Measurements from ENCODE around the gene VPS37B.

The VPS37B gene

DNA sequence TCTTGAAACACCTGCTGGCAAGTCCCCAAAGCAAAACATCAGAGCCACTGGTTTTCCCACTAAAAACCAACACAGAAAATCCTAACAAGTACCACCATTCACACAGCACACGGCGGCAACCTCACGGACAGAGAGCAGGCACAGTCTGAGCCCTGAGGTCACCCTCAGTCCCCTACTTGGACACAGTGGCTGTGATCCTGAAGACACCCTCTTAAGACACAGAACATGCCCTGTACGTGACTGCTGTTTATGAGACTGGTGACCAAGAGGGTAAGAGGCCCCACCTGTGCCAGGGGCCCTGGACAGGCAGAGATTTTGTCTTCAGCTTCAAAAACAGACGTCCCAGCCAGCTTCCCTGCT is 31.1 kb downstream of the VPS37B start:
- DNase-seq: no peak

DNA sequence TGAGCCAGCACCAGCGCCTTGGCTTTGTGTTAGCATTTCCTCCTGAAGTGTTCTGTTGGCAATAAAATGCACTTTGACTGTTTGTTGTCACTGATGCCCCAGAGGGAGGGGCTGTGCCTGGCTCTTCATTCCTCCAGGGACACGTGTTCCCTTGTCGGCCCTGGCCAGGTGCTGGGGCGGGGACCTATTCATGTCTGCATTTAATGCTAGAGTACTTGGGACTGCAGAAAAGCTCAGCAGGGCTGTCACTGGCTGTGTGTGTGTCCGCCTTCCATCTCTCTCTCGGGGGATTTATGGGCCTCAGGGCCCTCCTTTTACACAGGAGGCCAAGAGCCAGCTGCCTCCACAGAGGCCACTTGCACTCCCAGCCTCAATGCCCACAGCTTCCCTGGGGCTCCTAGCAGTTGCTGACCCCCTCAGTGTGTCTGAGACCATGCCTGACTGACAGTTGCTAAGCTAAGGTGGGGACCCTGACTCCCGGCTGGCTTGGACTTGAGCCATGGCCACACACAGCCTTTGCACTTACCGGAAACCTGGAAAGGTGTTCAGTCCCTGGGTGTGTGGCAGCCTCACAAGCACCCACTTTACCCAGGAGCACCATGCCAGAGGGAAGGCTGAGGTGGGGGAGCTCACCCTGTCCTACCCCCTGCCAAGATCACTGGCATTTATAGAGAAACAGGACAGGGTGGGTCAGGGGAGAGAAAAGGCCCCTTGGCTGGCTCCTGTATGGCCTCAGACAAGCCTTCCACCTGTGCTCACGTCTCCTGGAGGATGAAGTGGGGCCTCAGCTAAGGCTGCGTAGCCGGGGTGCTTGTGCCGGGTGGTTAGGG is 32.8 kb downstream of the VPS37B start:
- DNase-seq: no peak

DNA sequence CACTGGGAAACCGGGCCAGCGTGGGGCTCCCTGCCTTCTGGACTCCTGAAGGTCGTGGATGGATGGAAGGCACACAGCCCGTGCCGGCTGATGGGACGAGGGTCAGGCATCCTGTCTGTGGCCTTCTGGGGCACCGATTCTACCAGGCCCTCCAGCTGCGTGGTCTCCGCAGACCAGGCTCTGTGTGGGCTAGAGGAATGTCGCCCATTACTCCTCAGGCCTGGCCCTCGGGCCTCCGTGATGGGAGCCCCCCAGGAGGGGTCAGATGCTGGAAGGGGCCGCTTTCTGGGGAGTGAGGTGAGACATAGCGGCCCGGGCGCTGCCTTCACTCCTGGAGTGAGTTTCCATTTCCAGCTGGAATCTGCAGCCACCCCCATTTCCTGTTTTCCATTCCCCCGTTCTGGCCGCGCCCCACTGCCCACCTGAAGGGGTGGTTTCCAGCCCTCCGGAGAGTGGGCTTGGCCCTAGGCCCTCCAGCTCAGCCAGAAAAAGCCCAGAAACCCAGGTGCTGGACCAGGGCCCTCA is 33.8 kb downstream of the VPS37B start:
- DNase-seq: no peak

DNA sequence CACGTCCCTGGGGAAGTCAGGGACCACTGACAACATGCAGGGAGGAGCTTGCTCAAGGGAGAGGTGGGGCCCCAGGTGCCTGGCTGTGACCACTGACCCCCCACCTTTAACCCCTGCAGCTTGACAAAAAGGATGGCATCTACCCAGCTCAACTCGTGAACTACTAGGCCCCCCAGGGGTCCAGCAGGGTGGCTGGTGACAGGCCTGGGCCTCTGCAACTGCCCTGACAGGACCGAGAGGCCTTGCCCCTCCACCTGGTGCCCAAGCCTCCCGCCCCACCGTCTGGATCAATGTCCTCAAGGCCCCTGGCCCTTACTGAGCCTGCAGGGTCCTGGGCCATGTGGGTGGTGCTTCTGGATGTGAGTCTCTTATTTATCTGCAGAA is 34.3 kb downstream of the VPS37B start:
- no peak for DNase-seq

DNA sequence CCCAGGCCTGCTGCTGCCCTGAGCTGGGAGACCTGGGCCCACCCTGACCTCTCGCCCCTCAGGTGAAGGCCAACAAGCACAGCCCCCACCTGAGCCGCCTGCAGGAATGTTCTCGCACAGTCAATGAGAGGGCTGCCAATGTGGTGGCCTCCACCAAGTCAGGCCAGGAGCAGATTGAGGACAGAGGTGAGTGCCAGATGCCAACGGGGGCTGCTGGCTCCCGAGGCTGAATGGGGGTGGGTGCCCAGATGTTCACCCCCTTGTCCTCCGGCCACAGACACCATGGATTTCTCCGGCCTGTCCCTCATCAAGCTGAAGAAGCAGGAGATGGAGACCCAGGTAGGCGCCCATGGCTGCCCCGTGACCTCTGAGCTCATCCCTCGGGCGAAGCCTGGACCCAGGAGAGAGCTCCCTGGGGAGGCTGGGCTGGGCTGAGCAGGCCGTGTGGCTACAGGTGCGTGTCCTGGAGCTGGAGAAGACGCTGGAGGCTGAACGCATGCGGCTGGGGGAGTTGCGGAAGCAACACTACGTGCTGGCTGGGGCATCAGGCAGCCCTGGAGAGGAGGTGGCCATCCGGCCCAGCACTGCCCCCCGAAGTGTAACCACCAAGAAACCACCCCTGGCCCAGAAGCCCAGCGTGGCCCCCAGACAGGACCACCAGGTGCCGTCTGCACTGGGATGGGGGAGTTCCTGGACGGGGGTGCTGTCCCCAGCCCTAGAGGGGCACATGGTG is 34.9 kb downstream of the VPS37B start:
- no peak for DNase-seq

DNA sequence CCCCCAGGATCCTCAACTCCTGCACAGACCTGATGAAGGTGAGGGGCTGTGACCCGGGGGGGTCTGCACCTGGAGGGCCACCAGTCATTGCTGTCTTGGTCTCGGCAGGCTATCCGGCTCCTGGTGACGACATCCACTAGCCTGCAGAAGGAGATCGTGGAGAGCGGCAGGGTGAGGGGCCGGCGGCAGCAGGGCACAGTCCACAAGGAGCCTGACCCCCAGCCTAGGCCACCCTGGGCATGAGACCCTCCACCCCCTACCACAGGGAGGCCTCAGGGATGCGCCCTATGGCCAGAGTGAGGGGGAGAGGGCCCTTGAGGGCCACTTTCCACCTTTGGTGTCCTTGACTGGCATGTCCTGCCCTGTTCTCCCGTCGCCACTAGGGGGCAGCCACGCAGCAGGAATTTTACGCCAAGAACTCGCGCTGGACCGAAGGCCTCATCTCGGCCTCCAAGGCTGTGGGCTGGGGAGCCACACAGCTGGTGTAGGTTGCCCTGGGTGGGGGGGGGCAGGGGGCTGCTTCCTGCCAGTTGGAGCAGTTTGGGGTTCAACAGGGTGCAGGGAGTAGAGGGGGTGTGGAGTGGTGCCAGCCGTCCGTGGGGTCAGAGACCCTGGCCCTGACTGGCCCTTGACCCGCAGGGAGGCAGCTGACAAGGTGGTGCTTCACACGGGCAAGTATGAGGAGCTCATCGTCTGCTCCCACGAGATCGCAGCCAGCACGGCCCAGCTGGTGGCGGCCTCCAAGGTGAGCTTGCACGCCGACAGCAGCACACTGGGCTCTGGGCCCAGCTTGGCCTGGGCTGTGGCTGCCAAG is 35.7 kb downstream of the VPS37B start:
- peak; percentile 85 for DNase-seq

DNA sequence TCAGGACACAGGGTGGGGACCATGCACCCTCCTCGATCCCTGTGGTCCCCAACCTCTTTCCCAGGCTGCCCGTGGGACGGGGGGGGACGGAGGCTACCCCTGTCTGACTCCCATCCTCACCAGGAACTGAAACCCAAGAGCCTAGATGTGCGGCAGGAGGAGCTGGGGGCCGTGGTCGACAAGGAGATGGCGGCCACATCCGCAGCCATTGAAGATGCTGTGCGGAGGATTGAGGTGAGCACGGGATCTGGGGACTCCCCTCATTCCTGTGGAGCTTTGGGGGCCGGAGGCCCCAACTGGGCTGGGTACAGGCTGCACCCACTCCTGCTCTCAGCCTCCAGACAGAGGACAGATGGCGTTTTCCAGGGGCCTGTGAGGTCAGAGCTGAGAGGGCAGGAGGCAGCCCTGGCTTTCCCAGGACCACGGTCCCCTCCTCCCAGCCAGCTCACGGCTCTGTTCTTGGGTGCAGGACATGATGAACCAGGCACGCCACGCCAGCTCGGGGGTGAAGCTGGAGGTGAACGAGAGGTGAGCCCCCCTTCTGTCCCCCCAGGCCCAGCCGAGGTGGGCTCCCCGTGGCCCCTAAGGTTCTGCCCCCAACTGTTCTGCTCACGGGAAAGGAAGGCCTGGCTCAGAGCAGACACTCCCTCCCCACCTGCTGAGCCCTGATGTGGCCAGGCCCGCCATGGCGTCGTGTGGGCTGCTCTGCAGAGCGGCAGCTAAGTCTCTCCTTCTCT is 36.5 kb downstream of the VPS37B start:
- DNase-seq: no peak

DNA sequence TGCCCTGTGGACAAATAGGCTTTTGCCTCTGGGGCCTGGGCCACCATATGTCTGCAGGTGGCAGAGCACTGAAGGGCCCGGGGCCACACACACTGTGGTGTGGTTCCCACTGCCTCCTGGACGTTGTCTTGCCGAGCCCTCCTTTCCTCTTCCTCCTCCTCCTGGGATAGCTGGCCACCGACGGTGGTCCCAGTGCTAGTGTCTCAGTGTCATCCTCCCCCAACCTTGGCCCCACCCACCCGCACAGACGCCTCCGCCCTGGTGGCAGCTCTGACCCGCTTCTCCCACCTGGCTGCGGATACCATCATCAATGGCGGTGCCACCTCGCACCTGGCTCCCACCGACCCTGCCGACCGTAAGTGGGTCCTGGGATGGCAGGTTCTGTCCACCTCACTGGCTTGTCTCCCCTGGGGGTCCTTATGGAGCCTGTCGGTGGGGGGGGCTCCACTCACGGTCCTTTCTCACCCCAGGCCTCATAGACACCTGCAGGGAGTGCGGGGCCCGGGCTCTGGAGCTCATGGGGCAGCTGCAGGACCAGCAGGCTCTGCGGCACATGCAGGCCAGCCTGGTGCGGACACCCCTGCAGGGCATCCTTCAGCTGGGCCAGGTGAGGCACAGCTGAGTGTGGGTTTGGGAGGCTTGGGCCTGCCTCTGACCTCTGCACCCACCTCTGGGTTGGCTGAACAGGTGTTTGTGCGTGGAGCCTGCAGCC is 37.2 kb downstream of the VPS37B start:
- no peak for DNase-seq

DNA sequence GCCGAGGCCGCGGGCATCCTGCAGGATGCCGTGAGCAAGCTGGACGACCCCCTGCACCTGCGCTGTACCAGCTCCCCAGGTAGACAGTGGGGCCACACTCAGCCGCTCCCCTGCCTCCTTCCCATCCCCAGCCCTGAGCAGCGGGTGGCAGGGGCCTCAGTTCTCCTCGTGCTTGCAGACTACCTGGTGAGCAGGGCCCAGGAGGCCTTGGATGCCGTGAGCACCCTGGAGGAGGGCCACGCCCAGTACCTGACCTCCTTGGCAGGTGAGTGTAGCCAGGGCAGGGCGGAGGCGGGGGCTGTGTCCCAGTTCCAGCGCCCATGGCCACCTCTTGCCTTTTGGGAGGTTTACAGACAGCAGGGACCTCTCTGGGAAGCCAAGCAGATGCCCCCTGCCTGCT is 37.8 kb downstream of the VPS37B start:
- DNase-seq: no peak

DNA sequence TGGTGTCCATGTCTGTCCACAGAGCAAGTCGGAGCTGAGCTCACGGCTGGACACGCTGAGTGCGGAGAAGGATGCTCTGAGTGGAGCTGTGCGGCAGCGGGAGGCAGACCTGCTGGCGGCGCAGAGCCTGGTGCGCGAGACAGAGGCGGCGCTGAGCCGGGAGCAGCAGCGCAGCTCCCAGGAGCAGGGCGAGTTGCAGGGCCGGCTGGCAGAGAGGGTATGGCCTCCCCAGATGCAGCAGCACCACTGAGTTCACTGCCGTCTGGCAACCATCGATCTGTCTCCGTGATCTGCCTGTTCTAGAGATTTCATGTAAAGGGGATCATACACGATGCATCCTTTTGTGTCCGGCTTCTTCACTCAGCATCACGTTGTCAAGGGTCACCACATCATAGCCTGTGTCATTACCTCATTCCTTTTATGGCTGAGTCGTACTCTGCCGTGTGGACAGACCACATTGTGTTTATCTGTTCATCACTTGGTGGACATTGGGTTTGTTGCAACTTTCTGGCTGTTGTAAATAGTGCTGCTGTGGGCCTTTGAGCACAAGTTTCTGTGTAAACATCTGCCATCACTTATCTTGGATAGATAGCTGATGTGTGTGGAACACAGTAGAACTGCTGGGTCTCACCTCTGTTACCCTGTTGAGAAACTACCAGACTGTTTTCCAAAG is 38.8 kb downstream of the VPS37B start:
- DNase-seq: no peak

DNA sequence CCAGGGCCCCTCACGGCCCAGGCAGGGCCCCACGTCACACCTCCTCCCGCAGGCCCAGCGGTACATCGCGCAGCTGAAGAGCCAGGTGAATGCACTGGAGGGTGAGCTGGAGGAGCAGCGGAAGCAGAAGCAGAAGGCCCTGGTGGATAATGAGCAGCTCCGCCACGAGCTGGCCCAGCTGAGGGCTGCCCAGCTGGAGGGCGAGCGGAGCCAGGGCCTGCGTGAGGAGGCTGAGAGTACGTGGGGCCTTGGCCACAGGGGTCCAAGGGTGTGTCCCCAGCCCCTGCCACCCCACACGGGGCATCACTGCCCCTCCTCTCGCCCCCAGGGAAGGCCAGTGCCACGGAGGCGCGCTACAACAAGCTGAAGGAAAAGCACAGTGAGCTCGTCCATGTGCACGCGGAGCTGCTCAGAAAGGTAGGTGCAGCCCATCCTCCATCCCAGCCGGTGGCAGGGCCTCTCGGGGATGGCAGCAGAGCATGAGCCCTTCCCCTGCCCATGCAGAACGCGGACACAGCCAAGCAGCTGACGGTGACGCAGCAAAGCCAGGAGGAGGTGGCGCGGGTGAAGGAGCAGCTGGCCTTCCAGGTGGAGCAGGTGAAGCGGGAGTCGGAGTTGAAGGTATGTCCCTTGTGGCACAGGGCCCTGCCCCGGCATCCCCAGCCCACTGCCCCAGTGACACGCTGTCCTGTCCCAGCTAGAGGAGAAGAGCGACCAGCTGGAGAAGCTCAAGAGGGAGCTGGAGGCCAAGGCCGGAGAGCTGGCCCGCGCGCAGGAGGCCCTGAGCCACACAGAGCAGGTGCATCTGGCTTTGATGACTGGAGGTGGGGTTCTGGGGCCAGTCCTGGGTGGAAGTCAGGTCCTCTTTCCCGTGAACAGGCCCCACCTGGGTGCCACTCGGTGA is 39.7 kb downstream of the VPS37B start:
- DNase-seq: no peak

DNA sequence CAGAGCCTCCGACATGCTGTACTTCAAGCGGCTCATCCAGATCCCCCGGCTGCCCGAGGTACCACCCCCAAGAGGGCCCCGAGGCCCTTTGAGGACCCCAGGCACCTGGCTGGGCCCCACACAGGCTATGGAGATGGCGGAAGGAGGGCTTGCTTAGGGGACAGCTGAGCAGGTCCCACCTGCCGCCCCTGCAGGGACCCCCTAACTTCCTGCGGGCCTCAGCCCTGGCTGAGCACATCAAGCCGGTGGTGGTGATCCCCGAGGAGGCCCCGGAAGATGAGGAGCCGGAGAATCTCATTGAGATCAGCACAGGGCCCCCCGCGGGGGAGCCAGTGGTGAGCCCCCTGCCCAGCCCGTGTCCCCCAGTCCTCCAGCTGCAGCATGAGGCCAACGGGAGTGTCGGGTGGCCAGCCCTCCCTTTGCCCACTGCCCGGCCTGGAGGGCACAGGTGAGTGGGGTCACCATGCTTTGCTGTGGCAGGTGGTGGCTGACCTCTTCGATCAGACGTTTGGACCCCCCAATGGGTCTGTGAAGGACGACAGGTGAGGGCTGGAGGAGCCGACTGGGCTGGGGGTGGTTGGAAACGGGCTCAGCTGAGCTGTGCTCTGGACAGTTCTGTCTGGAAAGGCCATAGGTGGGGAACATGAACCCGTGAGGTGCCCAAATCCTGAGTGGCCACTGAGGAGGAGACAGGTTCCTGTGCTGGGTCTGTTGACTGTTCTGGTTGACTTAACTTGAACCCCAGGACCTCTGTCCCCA is 40.7 kb downstream of the VPS37B start:
- no peak for DNase-seq

DNA sequence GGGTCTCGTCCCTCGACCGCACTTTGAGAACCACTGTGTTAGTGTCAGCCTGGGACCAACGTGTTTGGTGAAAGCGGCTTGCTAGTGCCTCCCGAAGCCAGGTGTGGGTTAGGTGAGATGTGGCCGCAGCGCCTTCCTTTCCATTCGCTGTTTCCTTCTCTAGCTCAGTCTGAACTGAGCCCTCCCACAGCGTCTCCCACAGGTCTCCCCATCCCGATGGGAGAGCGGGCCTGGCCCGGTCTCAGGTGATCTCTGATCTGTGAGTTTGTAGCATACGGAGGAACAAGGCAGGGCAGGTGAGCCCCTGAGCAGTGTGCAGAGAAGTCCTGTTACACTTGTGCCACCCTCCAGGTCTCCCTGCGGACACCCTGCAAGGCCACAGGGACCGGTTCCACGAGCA is 41.4 kb downstream of the VPS37B start:
- DNase-seq: no peak

DNA sequence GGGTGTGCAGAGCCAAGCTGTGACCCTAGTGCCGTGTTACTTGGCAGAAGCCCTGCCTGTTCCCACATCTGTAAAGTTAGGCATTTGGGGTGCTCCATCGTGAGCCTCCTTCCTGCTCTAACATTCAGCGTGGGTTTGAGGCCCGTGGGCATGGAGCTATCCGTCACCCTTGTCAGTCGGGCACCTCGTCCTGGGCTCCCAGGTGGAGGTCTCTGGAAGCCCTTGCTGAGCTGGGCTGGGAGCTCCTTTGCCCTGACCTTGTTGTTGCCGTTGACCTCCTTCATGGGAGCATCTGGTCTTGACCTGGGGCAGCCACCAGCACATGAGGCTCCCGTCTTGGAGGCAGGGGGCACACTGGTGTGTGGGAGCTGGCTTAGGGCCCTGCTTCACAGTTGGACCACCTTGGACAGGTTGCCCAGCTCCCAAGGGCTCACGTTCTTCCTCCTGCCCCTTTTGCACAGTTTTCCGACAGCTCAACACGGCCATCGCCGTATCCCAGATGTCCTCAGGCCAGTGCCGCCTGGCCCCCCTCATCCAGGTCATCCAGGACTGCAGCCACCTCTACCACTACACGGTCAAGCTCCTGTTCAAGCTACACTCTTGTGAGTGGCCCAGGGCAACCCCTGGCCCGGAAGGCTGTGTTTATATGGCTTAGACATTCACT is 42.2 kb downstream of the VPS37B start:
- no peak for DNase-seq

DNA sequence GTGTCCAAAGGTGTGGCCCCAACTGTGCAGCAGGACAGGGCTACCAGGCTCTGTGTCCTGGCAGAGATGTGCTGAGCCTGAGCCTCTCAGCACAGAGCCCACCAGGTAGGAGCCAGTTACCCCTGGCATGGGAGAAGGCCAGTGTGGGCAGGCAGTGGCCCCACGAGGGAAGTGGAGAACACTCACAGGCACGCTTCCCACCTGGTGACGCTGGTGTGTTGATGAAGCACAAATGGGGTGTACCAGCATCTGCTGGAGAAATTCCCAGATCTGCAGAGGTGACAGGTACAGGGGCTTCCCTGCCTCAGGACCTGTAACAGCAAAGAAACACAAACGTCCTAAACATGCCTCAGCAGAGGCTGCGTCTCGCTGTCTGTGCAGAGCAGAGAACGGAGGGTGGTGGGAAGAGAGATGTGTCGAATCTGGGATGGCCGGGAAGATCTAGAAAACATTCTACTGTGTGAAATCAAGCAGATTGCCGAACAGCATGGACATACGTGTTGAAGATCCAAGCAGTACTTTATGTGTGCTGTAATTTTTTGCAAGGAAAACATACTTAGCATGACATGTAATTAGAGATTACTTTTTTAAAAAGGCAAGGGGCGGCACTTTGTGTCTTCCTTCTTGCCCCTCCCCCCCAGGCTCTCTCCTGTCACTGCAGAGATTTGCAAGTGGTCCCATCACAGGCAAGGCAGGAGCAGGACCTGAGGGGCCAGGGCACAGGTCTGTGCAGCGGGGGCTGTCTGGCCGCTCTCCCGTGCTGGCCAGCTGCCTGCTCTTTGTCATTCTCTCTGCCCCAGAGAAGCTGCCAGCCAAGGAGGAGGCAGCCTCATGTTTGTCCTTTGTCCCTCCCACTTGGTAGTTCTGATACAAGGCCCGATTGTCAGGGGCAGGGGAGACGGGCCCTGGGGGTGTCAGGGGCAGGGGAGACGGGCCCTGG is 43.3 kb downstream of the VPS37B start:
- DNase-seq: peak; percentile 86

DNA sequence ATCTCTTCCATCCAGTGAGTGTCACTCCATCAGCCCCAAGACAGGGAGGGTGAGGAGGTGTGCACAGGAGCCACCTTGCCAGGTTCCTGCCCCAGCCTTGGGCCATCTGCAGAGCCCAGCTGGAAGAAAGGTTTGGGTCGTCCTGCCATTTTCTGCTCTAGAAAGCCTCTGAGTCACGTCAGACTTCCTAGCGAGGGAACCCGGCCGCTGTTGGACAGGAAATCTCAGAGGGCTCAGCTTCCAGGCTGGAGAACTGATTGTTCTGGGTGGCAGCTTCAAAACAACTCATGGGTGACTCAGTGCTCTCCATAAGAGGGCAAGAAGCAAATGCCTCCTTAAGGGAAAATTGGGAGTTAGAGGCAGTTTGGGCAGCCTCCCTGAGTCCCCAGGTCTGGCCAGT is 44.1 kb downstream of the VPS37B start:
- no peak for DNase-seq

DNA sequence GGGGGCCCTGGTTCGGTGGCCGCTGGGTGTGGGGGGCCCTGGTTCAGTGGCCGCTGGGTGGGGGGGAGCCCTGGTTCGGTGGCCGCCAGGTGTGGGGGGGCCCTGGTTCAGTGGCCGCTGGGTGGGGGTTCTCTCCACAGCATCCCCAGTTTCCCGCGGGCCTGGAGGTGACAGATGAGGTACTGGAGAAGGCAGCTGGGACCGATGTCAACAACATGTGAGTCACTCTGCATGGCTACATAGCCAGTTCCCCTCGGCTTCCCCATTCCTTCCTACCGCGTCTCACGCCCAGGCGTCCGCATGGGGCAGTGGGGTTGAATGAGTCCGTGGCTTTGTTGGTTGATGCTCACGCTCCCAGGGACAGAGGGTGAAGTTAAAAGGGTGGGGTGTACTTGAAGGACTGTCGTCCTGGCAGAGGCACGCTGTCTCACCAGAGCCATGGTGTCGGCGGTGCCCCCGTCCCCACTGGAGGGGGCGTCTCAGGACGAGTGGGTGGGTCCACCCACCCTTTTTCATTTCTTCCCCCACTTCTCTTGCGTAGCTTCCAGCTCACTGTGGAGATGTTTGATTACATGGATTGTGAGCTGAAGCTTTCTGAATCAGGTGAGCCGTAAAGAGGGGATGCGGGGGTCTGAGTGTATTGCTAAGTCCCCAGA is 45.1 kb downstream of the VPS37B start:
- no peak for DNase-seq

All from midbrain (tissue), 1 donor.